Neuronal stem cell (in vitro differentiated cells): Measurements from ENCODE around the gene GRIN2D.

ENCODE experiments used
- DNase-seq: peaks from one replicate; pipeline ENCODE4 v3.0.0-alpha.2; 2013; ENCODE audit warnings: low spot score
- H2AFZ ChIP-seq: one replicate; pipeline ENCODE4 v1.6.1; 2013; ENCODE audit warnings: mild to moderate bottlenecking, low read length, inconsistent platforms
- H2AK5ac ChIP-seq: 2 replicates; pipeline ENCODE4 v1.6.1; 2013; ENCODE audit warnings: low read depth, mild to moderate bottlenecking, inconsistent platforms, low read length, moderate library complexity, mixed read lengths
- H2BK120ac ChIP-seq: 2 replicates; pipeline ENCODE4 v1.6.1; 2013; ENCODE audit warnings: low read depth, mild to moderate bottlenecking, inconsistent platforms, low read length, moderate library complexity, mixed read lengths
- H2BK12ac ChIP-seq: one replicate; pipeline ENCODE4 v1.6.1; 2013; ENCODE audit warnings: low read length, inconsistent platforms
- H2BK15ac ChIP-seq: 2 replicates; pipeline ENCODE4 v1.6.1; 2013; ENCODE audit warnings: mild to moderate bottlenecking, low read length, inconsistent platforms, mixed read lengths
- H2BK5ac ChIP-seq: one replicate; pipeline ENCODE4 v1.6.1; 2013; ENCODE audit warnings: inconsistent platforms, mild to moderate bottlenecking, low read length, moderate library complexity
- H3K14ac ChIP-seq: one replicate; pipeline ENCODE4 v1.6.1; 2013; ENCODE audit warnings: low read length, inconsistent platforms
- H3K18ac ChIP-seq: 2 replicates; pipeline ENCODE4 v1.6.1; 2013; ENCODE audit warnings: low read length, inconsistent platforms
- H3K23ac ChIP-seq: 2 replicates; pipeline ENCODE4 v1.6.1; 2013; ENCODE audit warnings: low read depth, mild to moderate bottlenecking, mixed read lengths, low read length, inconsistent platforms; ENCODE audit not compliant: poor library complexity
- H3K27ac ChIP-seq: replicated peaks from 3 replicates; pipeline ENCODE4 v1.5.1; 2013; ENCODE audit warnings: low read length, inconsistent platforms
- H3K27me3 ChIP-seq, 3 experiments: 2 replicates each; pipeline ENCODE4 v1.6.1; 2013; ENCODE audit warnings: low read length in 3 of 3, mild to moderate bottlenecking in 2 of 3, inconsistent platforms in 1 of 3, low read depth in 1 of 3, mixed read lengths in 1 of 3, moderate library complexity in 1 of 3; ENCODE audit not compliant: control insufficient read depth in 3 of 3, insufficient read depth in 3 of 3
- H3K36me3 ChIP-seq, 2 donors: replicated peaks in 1 of 2; 2 replicates each; pipeline ENCODE4 v1.6.1; 2013; ENCODE audit warnings: low read length in 2 of 2; ENCODE audit not compliant: control insufficient read depth in 2 of 2, insufficient read depth in 2 of 2
- H3K4ac ChIP-seq: 2 replicates; pipeline ENCODE4 v1.6.1; 2013; ENCODE audit warnings: inconsistent platforms, mild to moderate bottlenecking, low read length, moderate library complexity
- H3K4me1 ChIP-seq, 2 donors: 1 replicate in 1 of 2; 2 replicates in 1 of 2; pipeline ENCODE4 v1.6.1; 2013; ENCODE audit warnings: low read length in 2 of 2, low read depth in 1 of 2; ENCODE audit not compliant: control insufficient read depth in 2 of 2, insufficient read depth in 1 of 2
- H3K4me2 ChIP-seq: one replicate; pipeline ENCODE4 v1.6.1; 2013; ENCODE audit warnings: mild to moderate bottlenecking, low read length, inconsistent platforms; ENCODE audit not compliant: insufficient read depth, poor library complexity, severe bottlenecking
- H3K4me3 ChIP-seq, 2 donors: 2 replicates each; pipeline ENCODE4 v1.5.1; 2013; ENCODE audit warnings: low read length in 2 of 2, mild to moderate bottlenecking in 2 of 2, inconsistent platforms in 1 of 2, moderate library complexity in 1 of 2
- H3K79me1 ChIP-seq: one replicate; pipeline ENCODE4 v1.6.1; 2013; ENCODE audit warnings: low read depth, mild to moderate bottlenecking, inconsistent platforms, low read length, moderate library complexity
- H3K9ac ChIP-seq: one replicate; pipeline ENCODE4 v1.6.1; 2013; ENCODE audit warnings: mild to moderate bottlenecking, low read depth, low read length, inconsistent platforms; ENCODE audit not compliant: poor library complexity
- H3K9me3 ChIP-seq, 2 donors: replicated peaks in 1 of 2; 2 replicates each; pipeline versions ENCODE3 to v1.6.1; 2013; ENCODE audit warnings: low read length in 2 of 2, mild to moderate bottlenecking in 2 of 2, inconsistent platforms in 1 of 2, low read depth in 1 of 2, mixed read lengths in 1 of 2, moderate library complexity in 1 of 2; ENCODE audit not compliant: control insufficient read depth in 2 of 2, insufficient read depth in 1 of 2
- H4K8ac ChIP-seq: one replicate; pipeline ENCODE4 v1.6.1; 2013; ENCODE audit warnings: low read depth, mild to moderate bottlenecking, inconsistent platforms, low read length, moderate library complexity
- H4K91ac ChIP-seq: one replicate; pipeline ENCODE4 v1.6.1; 2013; ENCODE audit warnings: low read length, low read depth, mild to moderate bottlenecking, inconsistent platforms; ENCODE audit not compliant: poor library complexity
- WGBS, 2 donors: extraction: QIAGEN DNeasy Blood & Tissue Kit; methylation state at CpG; one replicate each; pipeline ENCODE4 v1.1.7; 2013; ENCODE audit warnings: missing lambda C conversion rate in 2 of 2, mixed read lengths in 1 of 2; ENCODE audit not compliant: insufficient read length in 2 of 2, insufficient replicate concordance in 1 of 2; ENCODE audit errors: extremely low coverage in 2 of 2; 5-methylcytosine and 5-hydroxymethylcytosine counted together

GRIN2D gene

DNA sequence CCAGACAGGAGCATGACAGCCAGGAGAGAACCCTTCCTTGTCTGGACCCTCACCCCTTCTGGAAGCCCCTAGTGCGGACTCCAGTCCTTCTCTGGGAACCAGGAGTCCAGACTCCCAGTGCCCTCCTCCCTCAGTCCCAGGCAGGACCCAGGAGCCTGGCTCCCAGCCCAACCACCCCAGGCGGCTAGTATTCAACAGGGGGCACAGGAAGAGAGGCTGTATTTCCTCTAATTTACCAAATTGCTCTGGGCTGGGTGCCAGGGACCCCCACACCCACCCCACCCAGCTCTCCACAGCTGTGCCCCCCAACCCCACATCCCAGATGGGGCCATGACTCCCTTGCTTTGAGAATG lies 3.3 kb downstream of the GRIN2D start:
- H3K27me3 ChIP-seq: peaks cover 22 to 56% (median 48%) of the 10 kb centered on the region in 3 experiments
- H3K4me3 ChIP-seq: no peak overlapping the region
- no peaks in the 10 kb centered on the region for H3K9me3 ChIP-seq
- no peak overlapping the region for H3K4me2 ChIP-seq
- H4K91ac ChIP-seq: no peak overlapping the region
- H3K27ac ChIP-seq: no peak overlapping the region
- H3K79me1 ChIP-seq: no peaks in the 10 kb centered on the region
- H3K36me3 ChIP-seq: no peaks in the 10 kb centered on the region
- no peak overlapping the region for H2AFZ ChIP-seq
- no peak for DNase-seq
- no peak overlapping the region for H2BK5ac ChIP-seq
- H3K18ac ChIP-seq: no peak overlapping the region
- H4K8ac ChIP-seq: no peak overlapping the region
- no CpG with 5 or more reads among the region's 2 CpGs for WGBS, 2 donors
- H3K4ac ChIP-seq: no peak overlapping the region
- H2BK120ac ChIP-seq: no peak overlapping the region
- peak overlapping the region; percentile 4 for H2AK5ac ChIP-seq
- H3K23ac ChIP-seq: no peak overlapping the region
- no peak overlapping the region for H3K9ac ChIP-seq
- H3K14ac ChIP-seq: no peak overlapping the region
- peaks cover 30 to 37% of the 10 kb centered on the region in 2 donors for H3K4me1 ChIP-seq
- H2BK15ac ChIP-seq: no peak overlapping the region
- H2BK12ac ChIP-seq: no peak overlapping the region

DNA sequence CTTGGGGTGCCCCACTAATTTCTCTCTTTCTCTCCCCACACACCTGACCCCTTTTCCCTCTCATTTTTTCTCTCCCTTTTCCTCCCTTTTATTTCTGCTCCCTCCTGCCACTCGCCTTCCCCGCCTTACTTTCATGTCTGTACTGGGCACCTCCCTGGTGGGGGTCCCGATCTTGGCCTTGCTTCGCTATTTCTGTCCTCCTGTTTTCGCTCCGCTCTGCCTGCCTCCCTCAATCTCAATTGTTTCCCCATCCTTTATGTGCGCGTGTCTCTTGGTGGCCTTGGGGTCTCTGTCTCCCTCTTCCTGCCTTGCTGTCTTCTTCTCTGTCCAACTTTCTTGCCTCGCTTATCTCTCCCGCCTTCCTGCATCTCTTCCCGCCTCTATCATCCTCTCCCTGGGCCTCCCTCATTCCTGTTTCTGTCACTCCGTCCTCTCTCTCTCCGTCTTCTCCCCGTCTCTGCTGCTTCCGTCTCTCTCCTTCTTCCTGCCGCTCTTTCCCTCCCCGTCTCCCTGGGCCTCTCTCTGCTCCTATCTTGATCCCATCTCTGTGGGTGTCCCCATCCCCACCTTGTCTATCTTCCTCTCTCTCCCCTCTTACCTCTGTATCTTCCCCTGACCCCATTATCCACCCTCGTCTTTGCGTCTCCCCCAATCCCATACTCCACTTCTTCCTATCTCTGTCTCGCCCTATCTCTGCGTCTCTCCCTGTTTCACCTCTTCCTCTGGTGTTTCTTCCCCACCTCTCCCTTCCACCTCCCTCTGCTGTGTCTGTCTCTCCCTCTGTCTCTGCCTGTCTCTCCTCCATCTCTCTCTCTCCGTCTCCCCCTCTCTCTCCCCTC lies 4.0 kb downstream of the GRIN2D start:
- Histone ChIP-seq H3K27me3 (peaks cover 22 to 56% (median 48%) of the 10 kb centered on the region in 3 experiments), H2AFZ (no peak overlapping the region), H3K23ac (no peak overlapping the region), H3K4me2 (peak overlapping the region; percentile 79), H3K9me3 (no peaks in the 10 kb centered on the region), H2BK15ac (peak overlapping the region; percentile 93), H3K4me3 (peak overlapping the region in 1 of 2 donors; percentile 81), H3K9ac (peak overlapping the region; percentile 87), H3K4ac (no peak overlapping the region), H4K91ac (no peak overlapping the region), H3K79me1 (no peaks in the 10 kb centered on the region), H3K18ac (no peak overlapping the region), H2BK12ac (no peak overlapping the region), H4K8ac (no peak overlapping the region), H3K27ac (no peak overlapping the region), H3K4me1 (peaks cover 30 to 37% of the 10 kb centered on the region in 2 donors), H2BK5ac (no peak overlapping the region), H2AK5ac (no peak overlapping the region), H3K14ac (peak overlapping the region; percentile 0), H2BK120ac (no peak overlapping the region), H3K36me3 (no peaks in the 10 kb centered on the region)
- no peak for DNase-seq
- WGBS, 2 donors: no CpG with 5 or more reads among the region's 22 CpGs

DNA sequence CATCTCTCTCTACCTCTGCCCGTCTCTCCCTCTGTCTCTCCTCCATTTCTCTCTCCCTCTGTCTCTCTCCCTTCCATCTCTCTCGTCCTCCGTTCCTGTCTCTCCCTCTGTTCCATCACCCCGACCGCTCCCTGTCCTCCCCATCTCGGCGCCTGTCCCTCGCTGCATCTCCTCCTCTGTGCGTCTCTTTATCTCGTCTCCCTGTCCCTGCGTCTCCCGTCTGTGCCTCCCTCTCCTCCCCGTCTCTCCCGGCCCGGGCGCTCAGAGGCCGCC lies 4.6 kb downstream of the GRIN2D start:
- Histone ChIP-seq H3K9me3 (no peaks in the 10 kb centered on the region), H3K79me1 (no peaks in the 10 kb centered on the region), H3K4me3 (peak overlapping the region in 1 of 2 donors; percentile 81), H3K18ac (peak overlapping the region; percentile 98), H2AFZ (peak overlapping the region; percentile 41), H2BK120ac (no peak overlapping the region), H2BK5ac (no peak overlapping the region), H4K91ac (no peak overlapping the region), H3K27me3 (peaks cover 22 to 56% (median 43%) of the 10 kb centered on the region in 3 experiments), H2BK15ac (peak overlapping the region; percentile 93), H3K36me3 (no peaks in the 10 kb centered on the region), H2BK12ac (no peak overlapping the region), H3K4ac (no peak overlapping the region), H3K4me1 (peaks cover 30 to 34% of the 10 kb centered on the region in 2 donors), H3K4me2 (peak overlapping the region; percentile 79), H4K8ac (no peak overlapping the region), H3K23ac (peak overlapping the region; percentile 60), H3K27ac (no peak overlapping the region), H2AK5ac (peak overlapping the region; percentile 23), H3K14ac (peak overlapping the region; percentile 0), H3K9ac (peak overlapping the region; percentile 87)
- no peak for DNase-seq
- WGBS, 2 donors: no CpG with 5 or more reads among the region's 17 CpGs

DNA sequence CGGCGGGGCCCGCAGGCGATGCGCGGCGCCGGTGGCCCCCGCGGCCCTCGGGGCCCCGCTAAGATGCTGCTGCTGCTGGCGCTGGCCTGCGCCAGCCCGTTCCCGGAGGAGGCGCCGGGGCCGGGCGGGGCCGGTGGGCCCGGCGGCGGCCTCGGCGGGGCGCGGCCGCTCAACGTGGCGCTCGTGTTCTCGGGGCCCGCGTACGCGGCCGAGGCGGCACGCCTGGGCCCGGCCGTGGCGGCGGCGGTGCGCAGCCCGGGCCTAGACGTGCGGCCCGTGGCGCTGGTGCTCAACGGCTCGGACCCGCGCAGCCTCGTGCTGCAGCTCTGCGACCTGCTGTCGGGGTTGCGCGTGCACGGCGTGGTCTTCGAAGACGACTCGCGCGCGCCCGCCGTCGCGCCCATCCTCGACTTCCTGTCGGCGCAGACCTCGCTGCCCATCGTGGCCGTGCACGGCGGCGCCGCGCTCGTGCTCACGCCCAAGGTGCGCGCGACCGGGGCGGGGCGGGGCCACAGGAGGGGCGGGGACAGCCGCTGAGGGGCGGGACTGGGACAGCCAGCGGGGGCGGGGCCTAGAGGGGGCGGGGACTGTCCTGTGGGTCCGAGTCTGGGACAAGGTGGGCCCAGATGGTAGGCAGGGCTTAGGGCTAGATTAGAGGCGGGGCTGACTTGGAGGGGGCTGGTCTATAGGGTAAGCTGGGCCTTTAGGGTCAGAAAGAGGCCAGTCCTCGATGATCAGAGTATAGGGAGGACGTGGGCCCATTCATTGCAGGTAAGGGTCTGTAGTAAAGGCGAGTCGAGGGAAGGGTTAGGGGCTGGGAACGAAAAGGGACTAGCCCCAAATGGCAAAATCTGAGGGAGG lies 5.1 kb downstream of the GRIN2D start:
- no CpG with 5 or more reads among the region's 104 CpGs for WGBS, 2 donors
- Histone ChIP-seq H2AK5ac (peak overlapping the region; percentile 23), H2BK5ac (no peak overlapping the region), H3K9me3 (no peaks in the 10 kb centered on the region), H3K4me1 (peaks cover 28 to 30% of the 10 kb centered on the region in 2 donors), H2AFZ (peak overlapping the region; percentile 41), H3K4me3 (peak overlapping the region; percentile 24 to 81), H3K4me2 (peak overlapping the region; percentile 79), H2BK12ac (no peak overlapping the region), H3K27me3 (peaks cover 22 to 51% (median 43%) of the 10 kb centered on the region in 3 experiments), H3K4ac (no peak overlapping the region), H2BK15ac (peak overlapping the region; percentile 93), H4K8ac (no peak overlapping the region), H3K79me1 (no peaks in the 10 kb centered on the region), H3K36me3 (no peaks in the 10 kb centered on the region), H3K18ac (peak overlapping the region; percentile 98), H3K23ac (peak overlapping the region; percentile 60), H3K14ac (peak overlapping the region; percentile 0), H3K27ac (no peak overlapping the region), H4K91ac (peak overlapping the region; percentile 87), H2BK120ac (no peak overlapping the region), H3K9ac (peak overlapping the region; percentile 87)
- DNase-seq: peak; percentile 77
